Retinal pigment epithelial cell (primary cell): ENCODE results near the gene WTAP.
A peak's percentile ranks its signal among the peaks of the same experiment; 100 is the strongest.

Experiments
- DNase-seq: peaks from one replicate; pipeline ENCODE4 v3.0.0-alpha.2; 2010; ENCODE audit warnings: low read depth
- H3K4me3 ChIP-seq: 2 replicates; pipeline ENCODE4 v1.5.1; 2011; ENCODE audit warnings: mild to moderate bottlenecking, low read length, control low read depth, moderate library complexity
- CTCF ChIP-seq: conservative IDR thresholded peaks from 2 replicates; pipeline ENCODE4 v1.5.1; 2011; ENCODE audit warnings: low read depth, low read length, control low read depth, inconsistent platforms

WTAP gene

GRCh38 chr6:159760602-159761057, 33.3 kb downstream of the WTAP start:
- TF ChIP-seq CTCF: no peak
- peak overlapping the region; percentile 70 for H3K4me3 ChIP-seq
- DNase-seq: peak; percentile 23

- DNase-seq: no peak
- TF ChIP-seq CTCF: no peak
- peak overlapping the region; percentile 70 for H3K4me3 ChIP-seq
These were observed 34.0 kb downstream of the WTAP start for GRCh38 chr6:159761129-159761872.

- DNase-seq: peak; percentile 87
- H3K4me3 ChIP-seq: peak within 1 kb of the TSS; percentile 87
- TF ChIP-seq CTCF: no peak
These were observed 34.8 kb downstream of the WTAP start, which contains the start of gene ACAT2 for GRCh38 chr6:159761873-159762680. ACAT2 (plus strand) TSS chr6:159762045; CDS start chr6:159762088, 43 bp downstream.

- peak overlapping the region; percentile 87 for H3K4me3 ChIP-seq
- no peak for DNase-seq
- no peak for TF ChIP-seq CTCF
These were observed 35.5 kb downstream of the WTAP start for GRCh38 chr6:159762681-159763293.

GRCh38 chr6:159766906-159767305, 39.6 kb downstream of the WTAP start:
- no peak overlapping the region for H3K4me3 ChIP-seq
- TF ChIP-seq CTCF: no peak
- DNase-seq: no peak

- no peak overlapping the region for H3K4me3 ChIP-seq
- no peak for DNase-seq
- TF ChIP-seq CTCF: no peak
These were observed 42.2 kb downstream of the WTAP start for GRCh38 chr6:159769470-159769869.
